Peyer's patch (tissue), 4 donors: ENCODE results near the gene AUP1. TPM values are rescaled to one million over a fixed set of nuclear protein-coding genes. Genes with fewer than 3 reads are reported as not detected.

Experiments
- DNase-seq, 3 donors: peaks; one replicate each; pipeline ENCODE4 v3.0.0-alpha.2; 2017 to 2019
- H3K27ac ChIP-seq, 4 donors: fragments of 200-600 bp; sonication (generic); one replicate each; pipeline ENCODE4 v1.5.1; 2016 to 2019
- H3K27me3 ChIP-seq, 2 donors: fragments of 200-600 bp; sonication (generic); one replicate each; pipeline ENCODE4 v1.5.1; 2019
- H3K36me3 ChIP-seq, 3 donors: fragments of 200-600 bp; sonication (generic); one replicate each; pipeline ENCODE4 v1.5.1; 2016 to 2019
- H3K4me1 ChIP-seq, 4 donors: fragments of 200-600 bp; sonication (generic); one replicate each; pipeline ENCODE4 v1.5.1; 2016 to 2019
- H3K4me3 ChIP-seq, 4 donors: fragments of 200-600 bp; sonication (generic); 1 replicate in 3 of 4; 2 replicates in 1 of 4; pipeline ENCODE4 v1.5.1; 2016 to 2019; ENCODE audit warnings: mild to moderate bottlenecking in 1 of 4
- H3K9me3 ChIP-seq, 4 donors: fragments of 200-600 bp; sonication (generic); one replicate each; pipeline ENCODE4 v1.5.1; 2016 to 2019; ENCODE audit warnings: mild to moderate bottlenecking in 1 of 4
- POLR2A ChIP-seq, 2 donors: fragments of 450-650 bp; IDR thresholded peaks; one replicate each; pipeline ENCODE4 v1.5.1; 2017; ENCODE audit warnings: antibody characterized with exemption in 2 of 2, mild to moderate bottlenecking in 2 of 2, moderate library complexity in 2 of 2
- total RNA-seq, 4 donors: library from RNA; depleted of rRNA; stranded (reverse); fragments of >200 nt; gene quantifications; one replicate each; pipeline ENCODE4 v1.1.0, GENCODE V29; 2016
- TF ChIP-seq, protein P1 (sequence below), 6 experiments: fragments of 450-650 bp in 4 of 6; fragments of 200-600 bp in 2 of 6; sonication (generic) in 1 of 6; IDR thresholded peaks; one replicate each; pipeline ENCODE4 v1.5.1; 2017 to 2019; ENCODE audit warnings: antibody characterized with exemption in 6 of 6, mild to moderate bottlenecking in 3 of 6, moderate library complexity in 1 of 6

Gene AUP1
- total RNA-seq, 4 donors from 2014 or later, result 183 to 233 (median 213) TPM

GRCh38 chr2:74575320-74575719 lies 45.8 kb upstream of the AUP1 start:
- no peaks in the 10 kb centered on the region for H3K9me3 ChIP-seq
- no peak for DNase-seq
- H3K4me1 ChIP-seq, result peaks cover 0 to 11% (median 0%) of the 10 kb centered on the region in 4 donors
- TF ChIP-seq, protein P1, sequence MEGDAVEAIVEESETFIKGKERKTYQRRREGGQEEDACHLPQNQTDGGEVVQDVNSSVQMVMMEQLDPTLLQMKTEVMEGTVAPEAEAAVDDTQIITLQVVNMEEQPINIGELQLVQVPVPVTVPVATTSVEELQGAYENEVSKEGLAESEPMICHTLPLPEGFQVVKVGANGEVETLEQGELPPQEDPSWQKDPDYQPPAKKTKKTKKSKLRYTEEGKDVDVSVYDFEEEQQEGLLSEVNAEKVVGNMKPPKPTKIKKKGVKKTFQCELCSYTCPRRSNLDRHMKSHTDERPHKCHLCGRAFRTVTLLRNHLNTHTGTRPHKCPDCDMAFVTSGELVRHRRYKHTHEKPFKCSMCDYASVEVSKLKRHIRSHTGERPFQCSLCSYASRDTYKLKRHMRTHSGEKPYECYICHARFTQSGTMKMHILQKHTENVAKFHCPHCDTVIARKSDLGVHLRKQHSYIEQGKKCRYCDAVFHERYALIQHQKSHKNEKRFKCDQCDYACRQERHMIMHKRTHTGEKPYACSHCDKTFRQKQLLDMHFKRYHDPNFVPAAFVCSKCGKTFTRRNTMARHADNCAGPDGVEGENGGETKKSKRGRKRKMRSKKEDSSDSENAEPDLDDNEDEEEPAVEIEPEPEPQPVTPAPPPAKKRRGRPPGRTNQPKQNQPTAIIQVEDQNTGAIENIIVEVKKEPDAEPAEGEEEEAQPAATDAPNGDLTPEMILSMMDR (IDR thresholded peaks at IDR 0.05), result no peak
- no peak for TF ChIP-seq POLR2A (IDR thresholded peaks at IDR 0.05)
- no peaks in the 10 kb centered on the region for H3K36me3 ChIP-seq
- H3K27ac ChIP-seq, result no peak overlapping the region
- no peak overlapping the region for H3K4me3 ChIP-seq
- H3K27me3 ChIP-seq, result no peaks in the 10 kb centered on the region

GRCh38 chr2:74573747-74574562 lies 44.4 kb upstream of the AUP1 start:
- peaks cover 0 to 11% (median 0%) of the 10 kb centered on the region in 4 donors for H3K4me1 ChIP-seq
- H3K27ac ChIP-seq, result peak overlapping the region in 1 of 4 donors; percentile 33
- TF ChIP-seq POLR2A (IDR thresholded peaks at IDR 0.05), result no peak
- TF ChIP-seq, protein P1 (IDR thresholded peaks at IDR 0.05), result no peak
- DNase-seq, result peak in 1 of 3 donors; percentile 48
- H3K9me3 ChIP-seq, result no peaks in the 10 kb centered on the region
- H3K4me3 ChIP-seq, result no peak overlapping the region
- H3K27me3 ChIP-seq, result no peaks in the 10 kb centered on the region
- H3K36me3 ChIP-seq, result no peaks in the 10 kb centered on the region

- Histone ChIP-seq H3K36me3 (no peaks in the 10 kb centered on the region), H3K4me3 (no peak overlapping the region), H3K4me1 (peaks cover 0 to 11% (median 0%) of the 10 kb centered on the region in 4 donors), H3K9me3 (no peaks in the 10 kb centered on the region), H3K27me3 (no peaks in the 10 kb centered on the region), H3K27ac (no peak overlapping the region)
- TF ChIP-seq POLR2A (IDR thresholded peaks at IDR 0.05), result no peak
- TF ChIP-seq, protein P1 (IDR thresholded peaks at IDR 0.05), result peak in 1 of 6 experiments; percentile 12
- no peak for DNase-seq
Measured at GRCh38 chr2:74572178-74572925, 42.8 kb upstream of the AUP1 start.

- peaks cover 0 to 11% (median 0%) of the 10 kb centered on the region in 4 donors for H3K4me1 ChIP-seq
- TF ChIP-seq POLR2A (IDR thresholded peaks at IDR 0.05), result no peak
- TF ChIP-seq, protein P1 (IDR thresholded peaks at IDR 0.05), result no peak
- H3K27ac ChIP-seq, result no peak overlapping the region
- H3K9me3 ChIP-seq, result no peaks in the 10 kb centered on the region
- peak in 1 of 3 donors; percentile 29 for DNase-seq
- H3K4me3 ChIP-seq, result no peak overlapping the region
- H3K27me3 ChIP-seq, result no peaks in the 10 kb centered on the region
- no peaks in the 10 kb centered on the region for H3K36me3 ChIP-seq
Measured at GRCh38 chr2:74571058-74571457, 41.6 kb upstream of the AUP1 start.

GRCh38 chr2:74569686-74570085 lies 40.2 kb upstream of the AUP1 start:
- H3K9me3 ChIP-seq, result no peaks in the 10 kb centered on the region
- H3K4me1 ChIP-seq, result peaks cover 0 to 11% (median 0%) of the 10 kb centered on the region in 4 donors
- H3K27me3 ChIP-seq, result no peaks in the 10 kb centered on the region
- DNase-seq, result no peak
- H3K4me3 ChIP-seq, result no peak overlapping the region
- no peaks in the 10 kb centered on the region for H3K36me3 ChIP-seq
- H3K27ac ChIP-seq, result no peak overlapping the region
- no peak for TF ChIP-seq POLR2A (IDR thresholded peaks at IDR 0.05)
- TF ChIP-seq, protein P1 (IDR thresholded peaks at IDR 0.05), result no peak
